H54 (cell line): ENCODE results near the gene CPT1C.
A peak's percentile ranks its signal among the peaks of the same experiment; 100 is the strongest.

Experiments
- DNase-seq: peaks from one replicate; pipeline ENCODE4 v3.0.0; 2011; ENCODE audit warnings: low spot score, mixed read lengths; ENCODE audit not compliant: insufficient read length
- FAIRE-seq: peaks from 3 replicates; lab custom pipeline; 2011; peaks lifted over from hg19 to GRCh38; lab: Jason Lieb, UNC
- POLR2A ChIP-seq: IDR thresholded peaks from 2 replicates; pipeline ENCODE4 v1.6.1; 2011; ENCODE audit warnings: low read depth, mild to moderate bottlenecking, low read length

Gene CPT1C

GRCh38 chr19:49755956-49756355 is 65.0 kb downstream of the CPT1C start:
- FAIRE-seq = no peak
- TF ChIP-seq POLR2A = no peak

GRCh38 chr19:49758292-49758691 is 67.4 kb downstream of the CPT1C start:
- DNase-seq (peak; percentile 72), FAIRE-seq (no peak)
- TF ChIP-seq POLR2A = peak; percentile 22

More at GRCh38 chr19:49755956-49756355, 65.0 kb downstream of the CPT1C start:
- no peak for DNase-seq

- DNase-seq (no peak), FAIRE-seq (no peak)
- TF ChIP-seq POLR2A = no peak
Observed at GRCh38 chr19:49761249-49761624, 70.3 kb downstream of the CPT1C start.

GRCh38 chr19:49761625-49762311 is 70.9 kb downstream of the CPT1C start:
- DNase-seq (no peak), FAIRE-seq (no peak)
- TF ChIP-seq POLR2A = no peak

GRCh38 chr19:49763230-49763629 is 72.3 kb downstream of the CPT1C start, which contains the start of gene TSKS:
Gene TSKS, minus strand, starts transcription at chr19:49763306. Its CDS starts 59 bp downstream, at chr19:49763247.
- no peak for FAIRE-seq
- no peak for DNase-seq
- no peak for TF ChIP-seq POLR2A
